IPS-15b (cell line): ENCODE results near the gene TANC2.

Source experiments
- H3K27me3 ChIP-seq: one replicate; pipeline ENCODE4 v1.6.1; 2013; ENCODE audit warnings: low read length; ENCODE audit not compliant: control insufficient read depth, insufficient read depth
- H3K36me3 ChIP-seq: one replicate; pipeline ENCODE4 v1.6.1; 2013; ENCODE audit warnings: low read length; ENCODE audit not compliant: control insufficient read depth, insufficient read depth
- H3K4me1 ChIP-seq: one replicate; pipeline ENCODE4 v1.6.1; 2013; ENCODE audit warnings: mild to moderate bottlenecking, low read length; ENCODE audit not compliant: control insufficient read depth, insufficient read depth
- H3K4me3 ChIP-seq: one replicate; pipeline ENCODE4 v1.5.1; 2013; ENCODE audit warnings: low read depth, low read length
- H3K9ac ChIP-seq: one replicate; pipeline ENCODE4 v1.6.1; 2013; ENCODE audit warnings: low read depth, mild to moderate bottlenecking, low read length
- H3K9me3 ChIP-seq: one replicate; pipeline ENCODE4 v1.6.1; 2013; ENCODE audit warnings: mild to moderate bottlenecking, low read length; ENCODE audit not compliant: control insufficient read depth, insufficient read depth

Gene TANC2

GRCh38 chr17:62965686-62966425 is at the start of gene TANC2:
TANC2 (plus strand) TSS chr17:62966235; CDS start chr17:63009560, 43,325 bp downstream.
- Histone ChIP-seq H3K4me3 (peak within 1 kb of the TSS; percentile 79), H3K9me3 (no peaks in the 10 kb centered on the region)

GRCh38 chr17:62916684-62917571 is 49.1 kb upstream of the TANC2 start:
- H3K36me3 ChIP-seq, result no peaks in the 10 kb centered on the region
- H3K9me3 ChIP-seq, result no peaks in the 10 kb centered on the region
- no peak overlapping the region for H3K4me3 ChIP-seq
- H3K9ac ChIP-seq, result no peak overlapping the region
- H3K4me1 ChIP-seq, result peaks cover 4% of the 10 kb centered on the region
- H3K27me3 ChIP-seq, result no peaks in the 10 kb centered on the region

More at GRCh38 chr17:62965686-62966425, at the start of gene TANC2:
- Histone ChIP-seq H3K4me1 (peaks cover 7% of the 10 kb centered on the region), H3K9ac (no peak within 1 kb of the TSS), H3K36me3 (no peaks in the 10 kb centered on the region), H3K27me3 (peaks cover 27% of the 10 kb centered on the region)

GRCh38 chr17:62919388-62919787 is 46.6 kb upstream of the TANC2 start:
- no peaks in the 10 kb centered on the region for H3K9me3 ChIP-seq

GRCh38 chr17:62920300-62920699 is 45.7 kb upstream of the TANC2 start:
- Histone ChIP-seq H3K9ac (no peak overlapping the region), H3K27me3 (no peaks in the 10 kb centered on the region), H3K9me3 (no peaks in the 10 kb centered on the region), H3K36me3 (no peaks in the 10 kb centered on the region), H3K4me1 (peaks cover 4% of the 10 kb centered on the region), H3K4me3 (no peak overlapping the region)

More at GRCh38 chr17:62919388-62919787, 46.6 kb upstream of the TANC2 start:
- H3K4me1 ChIP-seq, result peaks cover 4% of the 10 kb centered on the region
- no peak overlapping the region for H3K4me3 ChIP-seq
- no peak overlapping the region for H3K9ac ChIP-seq
- no peaks in the 10 kb centered on the region for H3K36me3 ChIP-seq
- no peaks in the 10 kb centered on the region for H3K27me3 ChIP-seq

- H3K36me3 ChIP-seq, result no peaks in the 10 kb centered on the region
- H3K4me1 ChIP-seq, result peaks cover 4% of the 10 kb centered on the region
- no peaks in the 10 kb centered on the region for H3K9me3 ChIP-seq
- no peak overlapping the region for H3K4me3 ChIP-seq
- no peaks in the 10 kb centered on the region for H3K27me3 ChIP-seq
- no peak overlapping the region for H3K9ac ChIP-seq
These were observed 44.2 kb upstream of the TANC2 start for GRCh38 chr17:62921817-62922216.

- no peak overlapping the region for H3K4me3 ChIP-seq
- H3K36me3 ChIP-seq, result no peaks in the 10 kb centered on the region
- no peak overlapping the region for H3K9ac ChIP-seq
- no peaks in the 10 kb centered on the region for H3K27me3 ChIP-seq
- peaks cover 4% of the 10 kb centered on the region for H3K4me1 ChIP-seq
- no peaks in the 10 kb centered on the region for H3K9me3 ChIP-seq
These were observed 42.5 kb upstream of the TANC2 start for GRCh38 chr17:62923258-62924150.

GRCh38 chr17:62925267-62925836 is 40.7 kb upstream of the TANC2 start:
- H3K36me3 ChIP-seq, result no peaks in the 10 kb centered on the region
- no peaks in the 10 kb centered on the region for H3K9me3 ChIP-seq
- H3K9ac ChIP-seq, result no peak overlapping the region
- H3K4me1 ChIP-seq, result peaks cover 4% of the 10 kb centered on the region
- H3K27me3 ChIP-seq, result no peaks in the 10 kb centered on the region
- H3K4me3 ChIP-seq, result no peak overlapping the region

- no peaks in the 10 kb centered on the region for H3K9me3 ChIP-seq
- H3K9ac ChIP-seq, result no peak overlapping the region
- H3K36me3 ChIP-seq, result no peaks in the 10 kb centered on the region
- H3K27me3 ChIP-seq, result no peaks in the 10 kb centered on the region
- no peaks in the 10 kb centered on the region for H3K4me1 ChIP-seq
- no peak overlapping the region for H3K4me3 ChIP-seq
These were observed 39.0 kb upstream of the TANC2 start for GRCh38 chr17:62927083-62927482.

GRCh38 chr17:62929320-62929719 is 36.7 kb upstream of the TANC2 start:
- H3K9ac ChIP-seq, result no peak overlapping the region
- H3K4me3 ChIP-seq, result no peak overlapping the region
- no peaks in the 10 kb centered on the region for H3K27me3 ChIP-seq
- no peaks in the 10 kb centered on the region for H3K4me1 ChIP-seq
- no peaks in the 10 kb centered on the region for H3K9me3 ChIP-seq
- no peaks in the 10 kb centered on the region for H3K36me3 ChIP-seq

GRCh38 chr17:62931101-62931500 is 34.9 kb upstream of the TANC2 start:
- Histone ChIP-seq H3K27me3 (no peaks in the 10 kb centered on the region), H3K4me3 (no peak overlapping the region), H3K36me3 (no peaks in the 10 kb centered on the region), H3K9me3 (no peaks in the 10 kb centered on the region), H3K4me1 (no peaks in the 10 kb centered on the region), H3K9ac (no peak overlapping the region)
